Activated B cell treated with CpG ODN at 0.5 μM for 24 hours (primary cell): ENCODE data around the gene EGFLAM. TPM values are rescaled to one million over a fixed set of nuclear protein-coding genes. Genes with fewer than 3 reads are reported as not detected.

Source experiments
- ATAC-seq: fragments of 200-7000 bp; cut with Tn5 transposase; one replicate; pipeline ENCODE4 v1.10.0; 2021; ENCODE audit warnings: low read depth, mild to moderate bottlenecking, moderate library complexity
- CTCF ChIA-PET: fragments of 350-600 bp; sonication (Branson Sonifier 250); formaldehyde crosslinking; loops from one replicate; lab custom pipeline; 2021; ENCODE audit warnings: antibody characterized with exemption; lab: Charles Lee
- POLR2A ChIA-PET: fragments of 350-600 bp; sonication (Branson Sonifier 250); formaldehyde crosslinking; loops from one replicate; lab custom pipeline; 2021; ENCODE audit warnings: antibody characterized with exemption; lab: Charles Lee
- DNase-seq: peaks from one replicate; pipeline ENCODE4 v3.0.0; 2022
- H3K27ac Mint-ChIP-seq: one replicate; pipeline ENCODE4 v1.8.0; 2020; ENCODE audit warnings: mixed read lengths
- H3K27me3 Mint-ChIP-seq: one replicate; pipeline ENCODE4 v1.8.0; 2021; ENCODE audit warnings: mixed read lengths
- H3K36me3 Mint-ChIP-seq: one replicate; pipeline ENCODE4 v1.8.0; 2021; ENCODE audit warnings: low read depth, mixed read lengths
- H3K4me1 Mint-ChIP-seq: one replicate; pipeline ENCODE4 v1.8.0; 2021; ENCODE audit warnings: mixed read lengths
- H3K4me3 Mint-ChIP-seq: one replicate; pipeline ENCODE4 v1.8.0; 2020; ENCODE audit warnings: mild to moderate bottlenecking, mixed read lengths
- H3K9me3 Mint-ChIP-seq: one replicate; pipeline ENCODE4 v1.8.0; 2020; ENCODE audit warnings: mixed read lengths
- intact Hi-C: fragments of 100-400 bp; cut with micrococcal nuclease; formaldehyde crosslinking; loops from one replicate; pipeline ENCODE4 v1.15.1; 2024
- total RNA-seq: library from RNA; stranded (reverse); gene quantifications from 2 replicates; pipeline ENCODE4 v1.2.3, GENCODE V29; 2022
- TF ChIP-seq, protein P1 (sequence below): fragments of 200-600 bp; IDR thresholded peaks from one replicate; pipeline ENCODE4 v1.8.0; 2022; ENCODE audit warnings: antibody characterized with exemption, mild to moderate bottlenecking

EGFLAM gene
- total RNA-seq, 1 donor from 2014 or later = not detected

DNA sequence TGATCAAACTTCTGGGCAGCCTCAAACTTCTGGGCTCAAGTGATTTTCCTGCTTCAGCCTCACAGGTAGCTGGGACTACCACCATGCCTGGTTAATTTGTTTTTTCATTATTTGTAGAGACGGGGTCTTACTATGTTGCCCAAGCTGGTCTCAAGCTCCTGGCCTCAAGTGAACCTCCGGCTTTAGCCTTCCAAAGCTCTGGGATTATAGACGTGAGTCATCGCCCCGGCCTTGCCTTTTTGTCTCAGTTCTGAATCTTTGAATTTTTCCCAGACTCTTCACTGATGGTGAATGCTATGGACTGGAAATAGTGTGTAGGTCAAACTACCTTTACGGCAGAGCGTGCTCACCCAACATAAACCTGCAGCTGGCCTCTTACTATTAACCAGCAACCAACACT is 32.3 kb upstream of the EGFLAM start:
- Mint-ChIP-seq H3K4me3 (no peak overlapping the region), H3K27me3 (no peaks in the 10 kb centered on the region), H3K4me1 (no peaks in the 10 kb centered on the region), H3K36me3 (no peaks in the 10 kb centered on the region), H3K9me3 (no peaks in the 10 kb centered on the region), H3K27ac (no peak overlapping the region)
- ChIA-PET CTCF (no interaction called here), POLR2A (no interaction called here)
- ATAC-seq = no peak
- TF ChIP-seq, protein P1, sequence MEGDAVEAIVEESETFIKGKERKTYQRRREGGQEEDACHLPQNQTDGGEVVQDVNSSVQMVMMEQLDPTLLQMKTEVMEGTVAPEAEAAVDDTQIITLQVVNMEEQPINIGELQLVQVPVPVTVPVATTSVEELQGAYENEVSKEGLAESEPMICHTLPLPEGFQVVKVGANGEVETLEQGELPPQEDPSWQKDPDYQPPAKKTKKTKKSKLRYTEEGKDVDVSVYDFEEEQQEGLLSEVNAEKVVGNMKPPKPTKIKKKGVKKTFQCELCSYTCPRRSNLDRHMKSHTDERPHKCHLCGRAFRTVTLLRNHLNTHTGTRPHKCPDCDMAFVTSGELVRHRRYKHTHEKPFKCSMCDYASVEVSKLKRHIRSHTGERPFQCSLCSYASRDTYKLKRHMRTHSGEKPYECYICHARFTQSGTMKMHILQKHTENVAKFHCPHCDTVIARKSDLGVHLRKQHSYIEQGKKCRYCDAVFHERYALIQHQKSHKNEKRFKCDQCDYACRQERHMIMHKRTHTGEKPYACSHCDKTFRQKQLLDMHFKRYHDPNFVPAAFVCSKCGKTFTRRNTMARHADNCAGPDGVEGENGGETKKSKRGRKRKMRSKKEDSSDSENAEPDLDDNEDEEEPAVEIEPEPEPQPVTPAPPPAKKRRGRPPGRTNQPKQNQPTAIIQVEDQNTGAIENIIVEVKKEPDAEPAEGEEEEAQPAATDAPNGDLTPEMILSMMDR = no peak
- DNase-seq = no peak
- intact Hi-C loops = no loop called here

DNA sequence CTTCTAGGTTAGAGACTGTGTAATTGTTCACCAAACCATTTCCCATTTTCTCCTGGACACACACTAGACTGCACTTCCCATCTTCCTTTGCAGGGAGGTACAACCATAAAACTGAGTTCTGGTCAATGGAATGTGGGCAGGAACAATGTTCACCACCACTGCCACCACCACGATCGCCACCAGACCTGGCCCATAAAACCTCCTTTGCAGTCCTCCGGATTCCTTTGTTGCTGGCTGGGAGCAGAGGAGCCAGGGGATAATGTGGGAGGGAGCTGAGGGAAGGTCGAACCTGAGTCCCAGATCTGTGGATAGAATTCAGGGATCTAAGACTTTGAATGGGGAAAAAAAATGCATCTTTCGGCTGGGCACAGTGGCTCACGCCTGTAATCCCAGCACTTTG is 29.4 kb upstream of the EGFLAM start:
- ATAC-seq (no peak), DNase-seq (no peak)
- no peaks in the 10 kb centered on the region for H3K27me3 Mint-ChIP-seq
- no peaks in the 10 kb centered on the region for H3K9me3 Mint-ChIP-seq
- H3K4me3 Mint-ChIP-seq = no peak overlapping the region
- no peak overlapping the region for H3K27ac Mint-ChIP-seq
- TF ChIP-seq, protein P1 = no peak
- no peaks in the 10 kb centered on the region for H3K4me1 Mint-ChIP-seq
- ChIA-PET CTCF (no interaction called here), POLR2A (no interaction called here)
- no peaks in the 10 kb centered on the region for H3K36me3 Mint-ChIP-seq
- intact Hi-C loops = no loop called here

DNA sequence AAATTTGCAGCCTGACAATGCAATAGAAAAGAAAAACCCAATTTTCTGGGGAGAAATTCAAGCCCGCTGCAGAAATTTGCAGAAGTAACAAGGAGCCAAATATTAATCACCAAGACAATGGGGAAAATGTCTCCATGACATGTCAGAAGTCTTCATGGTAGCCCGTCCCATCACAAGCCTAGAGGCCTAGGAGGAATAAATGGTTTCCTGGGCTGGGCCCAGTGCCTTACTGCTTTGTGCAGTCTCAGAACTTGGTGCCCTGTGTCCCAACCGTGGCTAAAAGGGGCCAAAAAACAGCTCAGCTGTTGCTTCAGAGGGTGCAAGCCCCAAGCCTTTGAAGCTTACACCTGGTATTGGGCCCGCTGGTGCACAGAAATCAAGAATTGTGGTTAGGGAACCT is 23.6 kb upstream of the EGFLAM start:
- ATAC-seq (no peak), DNase-seq (no peak)
- peaks cover 7% of the 10 kb centered on the region for H3K9me3 Mint-ChIP-seq
- intact Hi-C loops = no loop called here
- no peak overlapping the region for H3K27ac Mint-ChIP-seq
- H3K36me3 Mint-ChIP-seq = no peaks in the 10 kb centered on the region
- ChIA-PET POLR2A (no interaction called here), CTCF (no interaction called here)
- H3K27me3 Mint-ChIP-seq = no peaks in the 10 kb centered on the region
- TF ChIP-seq, protein P1 = no peak
- no peak overlapping the region for H3K4me3 Mint-ChIP-seq
- no peaks in the 10 kb centered on the region for H3K4me1 Mint-ChIP-seq

DNA sequence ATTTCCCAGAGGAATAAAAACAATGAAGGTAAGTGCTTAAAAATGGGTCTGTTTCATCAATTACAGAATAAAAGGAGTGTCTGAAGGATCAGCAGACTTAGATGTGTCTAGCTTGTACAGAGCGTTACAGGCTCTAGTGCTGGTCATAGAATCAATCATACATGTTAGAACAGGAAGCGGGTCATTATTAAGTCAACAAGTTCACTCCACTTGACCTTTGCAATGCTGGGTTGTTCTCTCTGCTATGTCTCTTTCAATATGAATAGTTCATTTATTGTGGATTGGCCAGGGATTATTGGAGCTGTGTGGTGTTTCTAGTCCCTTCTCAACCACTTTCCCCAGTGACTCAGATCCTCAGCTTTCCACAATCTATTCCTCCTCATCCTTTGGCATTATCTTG is 20.7 kb upstream of the EGFLAM start:
- POLR2A ChIA-PET = no interaction called here
- ATAC-seq = no peak
- H3K9me3 Mint-ChIP-seq = peaks cover 7% of the 10 kb centered on the region

DNA sequence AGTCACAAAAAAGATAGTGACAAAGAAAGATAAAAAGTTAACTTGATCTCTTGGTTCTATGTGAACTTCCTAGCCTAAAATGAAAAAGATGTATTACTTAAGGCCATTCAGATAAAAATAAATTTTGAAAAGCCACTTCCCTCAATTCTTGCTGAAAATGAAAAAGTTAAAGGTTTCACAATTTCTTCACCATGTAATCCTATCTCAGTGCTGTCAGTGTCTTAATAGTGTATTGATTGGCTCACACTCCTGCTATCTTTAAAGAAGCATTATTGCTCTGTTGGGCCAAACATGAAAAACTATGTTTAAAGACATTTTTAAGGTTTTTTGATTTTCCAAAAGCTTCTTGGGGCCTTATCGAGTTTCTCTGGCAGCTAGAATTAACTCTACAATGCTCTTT is 18.1 kb upstream of the EGFLAM start:
- ATAC-seq = no peak
- ChIA-PET CTCF (no interaction called here), POLR2A (no interaction called here)
- intact Hi-C loops = no loop called here
- Mint-ChIP-seq H3K27ac (no peak overlapping the region), H3K4me1 (no peaks in the 10 kb centered on the region), H3K4me3 (no peak overlapping the region), H3K36me3 (no peaks in the 10 kb centered on the region), H3K9me3 (peaks cover 5% of the 10 kb centered on the region), H3K27me3 (no peaks in the 10 kb centered on the region)
- DNase-seq = no peak
- TF ChIP-seq, protein P1 = no peak

More for the DNA sequence above, 20.7 kb upstream of the EGFLAM start:
- intact Hi-C loops = no loop called here
- Mint-ChIP-seq H3K27me3 (no peaks in the 10 kb centered on the region), H3K4me1 (no peaks in the 10 kb centered on the region), H3K27ac (no peak overlapping the region), H3K4me3 (no peak overlapping the region), H3K36me3 (no peaks in the 10 kb centered on the region)
- CTCF ChIA-PET = no interaction called here
- TF ChIP-seq, protein P1 = no peak
- no peak for DNase-seq
